ENCODE measurements around the gene CBLC.

DNA sequence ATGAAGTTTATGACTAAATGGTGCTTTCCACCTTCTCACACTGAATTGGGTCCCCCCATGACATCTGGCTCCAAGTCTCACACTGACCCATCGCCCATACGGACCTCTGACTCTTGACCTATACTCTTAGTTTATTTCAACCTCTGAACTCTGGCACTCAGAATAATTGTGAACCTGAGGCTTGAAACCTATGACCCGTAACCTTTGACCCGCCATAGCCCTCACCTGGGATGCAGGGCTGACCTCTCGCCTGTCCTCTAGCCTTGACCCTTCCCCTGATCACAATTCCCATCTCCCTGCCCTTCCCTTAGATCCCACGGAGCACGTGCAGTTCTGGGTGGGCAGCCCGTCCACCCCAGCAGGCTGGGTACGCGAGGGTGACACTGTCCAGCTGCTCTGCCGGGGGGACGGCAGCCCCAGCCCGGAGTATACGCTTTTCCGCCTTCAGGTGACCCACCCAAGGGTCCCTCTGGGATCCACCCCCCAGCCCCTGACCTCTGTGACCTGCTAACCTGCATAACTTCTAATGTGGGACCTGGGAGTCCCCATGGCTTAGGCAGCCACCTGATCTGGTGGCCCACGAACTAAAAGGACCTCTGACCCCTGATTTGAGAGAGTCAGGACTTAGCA lies 36.3 kb downstream of the CBLC start:
- TF ChIP-seq, protein P1, sequence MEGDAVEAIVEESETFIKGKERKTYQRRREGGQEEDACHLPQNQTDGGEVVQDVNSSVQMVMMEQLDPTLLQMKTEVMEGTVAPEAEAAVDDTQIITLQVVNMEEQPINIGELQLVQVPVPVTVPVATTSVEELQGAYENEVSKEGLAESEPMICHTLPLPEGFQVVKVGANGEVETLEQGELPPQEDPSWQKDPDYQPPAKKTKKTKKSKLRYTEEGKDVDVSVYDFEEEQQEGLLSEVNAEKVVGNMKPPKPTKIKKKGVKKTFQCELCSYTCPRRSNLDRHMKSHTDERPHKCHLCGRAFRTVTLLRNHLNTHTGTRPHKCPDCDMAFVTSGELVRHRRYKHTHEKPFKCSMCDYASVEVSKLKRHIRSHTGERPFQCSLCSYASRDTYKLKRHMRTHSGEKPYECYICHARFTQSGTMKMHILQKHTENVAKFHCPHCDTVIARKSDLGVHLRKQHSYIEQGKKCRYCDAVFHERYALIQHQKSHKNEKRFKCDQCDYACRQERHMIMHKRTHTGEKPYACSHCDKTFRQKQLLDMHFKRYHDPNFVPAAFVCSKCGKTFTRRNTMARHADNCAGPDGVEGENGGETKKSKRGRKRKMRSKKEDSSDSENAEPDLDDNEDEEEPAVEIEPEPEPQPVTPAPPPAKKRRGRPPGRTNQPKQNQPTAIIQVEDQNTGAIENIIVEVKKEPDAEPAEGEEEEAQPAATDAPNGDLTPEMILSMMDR (conservative IDR thresholded peaks at IDR 0.05), result no peak
- no peak for TF ChIP-seq EZH2 (IDR thresholded peaks at IDR 0.05; ENCODE audit: low read depth)

Measured in PC-9 (cell line).